ENCODE results near the gene RAB3C.

RAB3C gene

GRCh38 chr5:58886315-58887207, 303.7 kb downstream of the RAB3C start:
- peak; percentile 48 for DNase-seq (ENCODE audit: low read depth)

GRCh38 chr5:58887311-58887710, 304.4 kb downstream of the RAB3C start:
- no peak for DNase-seq (ENCODE audit: low read depth)

- no peak for DNase-seq (ENCODE audit: low read depth)
Observed at GRCh38 chr5:58887721-58888409, 305.0 kb downstream of the RAB3C start.

GRCh38 chr5:58890265-58890664, 307.4 kb downstream of the RAB3C start:
- DNase-seq (ENCODE audit: low read depth): no peak

- no peak for DNase-seq (ENCODE audit: low read depth)
Observed at GRCh38 chr5:58890701-58891085, 307.8 kb downstream of the RAB3C start.

GRCh38 chr5:58891086-58891970, 308.5 kb downstream of the RAB3C start:
- DNase-seq (ENCODE audit: low read depth): peak; percentile 52

- DNase-seq (ENCODE audit: low read depth): no peak
Observed at GRCh38 chr5:58891971-58892343, 309.1 kb downstream of the RAB3C start.

GRCh38 chr5:58893551-58893950, 310.7 kb downstream of the RAB3C start:
- no peak for DNase-seq (ENCODE audit: low read depth)

- no peak for DNase-seq (ENCODE audit: low read depth)
Observed at GRCh38 chr5:58898006-58898405, 315.1 kb downstream of the RAB3C start.

- no peak for DNase-seq (ENCODE audit: low read depth)
Observed at GRCh38 chr5:58898538-58898937, 315.7 kb downstream of the RAB3C start.

GRCh38 chr5:58901271-58901670, 318.4 kb downstream of the RAB3C start:
- no peak for DNase-seq (ENCODE audit: low read depth)

- no peak for DNase-seq (ENCODE audit: low read depth)
Observed at GRCh38 chr5:58902305-58902704, 319.4 kb downstream of the RAB3C start.

GRCh38 chr5:58902765-58903164, 319.9 kb downstream of the RAB3C start:
- no peak for DNase-seq (ENCODE audit: low read depth)

- DNase-seq (ENCODE audit: low read depth): no peak
Observed at GRCh38 chr5:58904737-58905136, 321.9 kb downstream of the RAB3C start.

GRCh38 chr5:58905944-58906343, 323.1 kb downstream of the RAB3C start:
- no peak for DNase-seq (ENCODE audit: low read depth)

Measured in activated T-cell treated with anti-CD3 and anti-CD28 coated beads for 24 hours (primary cell).